T-helper 2 cell treated with Interferon-gamma antibody and Interleukin-4, amounts not matched to agents 5 μg/mL and 100 μg/mL, for 36 hours (primary cell): Measurements from ENCODE around the gene C4B.
A peak's percentile ranks its signal among the peaks of the same experiment; 100 is the strongest.
"Not testable (repeated sequence)": the region's sequence is repeated elsewhere in the genome, so short reads cannot be mapped to it uniquely, and the experiment has no call there.

Source experiments
- DNase-seq: peaks from one replicate; pipeline ENCODE4 v3.0.0; 2021; ENCODE audit warnings: low spot score
- H3K27ac Mint-ChIP-seq: one replicate; pipeline ENCODE4 v1.8.0; 2021; ENCODE audit warnings: mild to moderate bottlenecking, mixed read lengths
- H3K27me3 Mint-ChIP-seq: one replicate; pipeline ENCODE4 v1.8.0; 2021; ENCODE audit warnings: low read depth, mixed read lengths
- H3K36me3 Mint-ChIP-seq: one replicate; pipeline ENCODE4 v1.8.0; 2021; ENCODE audit warnings: low read depth, mixed read lengths
- H3K4me1 Mint-ChIP-seq: one replicate; pipeline ENCODE4 v1.8.0; 2021; ENCODE audit warnings: low read depth, mixed read lengths
- H3K4me3 Mint-ChIP-seq: one replicate; pipeline ENCODE4 v1.8.0; 2022; ENCODE audit warnings: mild to moderate bottlenecking, moderate library complexity, mixed read lengths
- H3K9me3 Mint-ChIP-seq: one replicate; pipeline ENCODE4 v1.8.0; 2021; ENCODE audit warnings: mixed read lengths

C4B gene

DNA sequence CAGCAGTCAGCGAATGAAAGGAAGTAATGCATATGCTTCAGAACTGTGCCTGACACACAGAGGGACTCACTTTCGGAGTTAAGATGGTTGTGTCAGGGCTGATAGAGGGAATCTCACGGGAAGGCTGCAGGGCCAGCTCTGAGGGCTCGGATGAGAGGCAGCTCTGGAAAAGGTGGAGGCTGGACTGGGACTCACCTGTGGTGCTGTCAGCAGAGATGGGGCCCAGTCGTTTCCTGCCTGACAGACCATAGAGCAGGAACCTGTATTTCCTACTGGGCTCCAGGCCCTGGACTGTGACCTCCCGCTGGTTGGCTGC is 32.9 kb downstream of the C4B start:
- DNase-seq: no peak
- no peak overlapping the region for H3K4me3 Mint-ChIP-seq
- no peaks in the 10 kb centered on the region for H3K4me1 Mint-ChIP-seq
- no peaks in the 10 kb centered on the region for H3K36me3 Mint-ChIP-seq
- no peak overlapping the region for H3K27ac Mint-ChIP-seq
- H3K27me3 Mint-ChIP-seq: peaks cover 7% of the 10 kb centered on the region
- H3K9me3 Mint-ChIP-seq: no peaks in the 10 kb centered on the region

DNA sequence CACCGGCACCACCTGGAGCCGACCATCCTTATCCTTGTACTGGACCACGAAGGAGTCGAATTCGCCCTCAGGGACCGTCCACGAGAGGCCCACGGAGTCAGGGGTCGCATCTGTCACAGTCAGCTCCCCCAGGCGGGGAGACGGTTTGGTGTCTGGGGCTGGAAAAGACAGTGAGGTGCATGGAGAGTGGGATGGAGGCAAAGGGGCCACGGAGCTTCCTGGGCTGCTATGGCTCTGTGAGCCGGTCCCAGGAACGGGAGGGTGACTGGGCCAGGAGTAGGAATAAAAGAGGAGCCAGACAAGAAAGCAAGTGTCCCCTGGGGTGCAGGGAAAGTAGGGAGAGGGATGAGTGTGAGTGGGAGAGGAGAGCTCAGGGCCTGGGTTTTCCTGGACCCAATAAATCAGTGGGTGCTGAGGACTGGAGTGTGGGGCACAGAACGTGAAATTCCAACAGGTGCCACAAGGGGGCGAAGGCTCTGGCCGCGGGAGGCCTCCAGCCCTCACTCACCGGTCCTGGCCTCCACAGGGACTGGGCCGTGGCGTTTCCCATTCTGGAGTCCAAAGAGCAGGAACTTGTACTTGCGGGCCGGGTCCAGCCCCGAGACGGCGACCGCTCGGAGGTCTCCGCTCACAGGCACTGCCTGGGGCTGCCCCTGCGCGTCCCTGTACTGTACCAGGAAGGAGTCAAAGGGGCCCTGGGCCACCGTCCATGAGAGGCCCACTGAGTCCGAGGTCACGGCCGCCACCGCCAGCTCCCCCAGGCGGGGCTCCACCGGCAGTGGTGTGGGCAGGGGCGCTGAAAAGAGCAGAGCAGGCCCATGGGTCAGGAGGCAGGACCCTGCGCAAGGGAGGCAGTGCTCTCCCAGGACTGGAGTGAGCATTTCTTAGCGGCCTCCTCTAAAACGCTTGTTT is 33.5 kb downstream of the C4B start:
- DNase-seq: peak; percentile 46
- H3K4me3 Mint-ChIP-seq: no peak overlapping the region

DNA sequence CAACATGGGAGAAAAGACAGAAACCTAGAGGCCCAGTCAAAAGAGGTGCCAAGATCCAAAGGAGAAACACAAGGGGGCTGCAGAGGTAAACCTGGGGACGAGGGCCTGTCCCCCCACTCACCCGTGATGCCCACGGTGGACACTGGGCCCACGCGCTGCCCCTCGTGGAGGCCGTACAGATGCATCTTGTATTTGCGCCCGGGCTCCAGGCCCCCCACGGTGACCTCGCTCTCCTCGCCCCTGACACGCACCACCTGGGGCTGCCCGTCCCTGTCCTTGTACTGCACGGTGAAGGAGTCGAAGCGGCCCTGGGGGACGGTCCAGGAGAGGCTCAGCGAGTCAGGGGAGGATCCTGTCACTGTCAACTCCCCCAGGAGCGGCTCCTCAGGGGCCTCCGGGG is 34.6 kb downstream of the C4B start:
- DNase-seq, H3K27ac Mint-ChIP-seq, H3K27me3 Mint-ChIP-seq, H3K4me3 Mint-ChIP-seq, H3K36me3 Mint-ChIP-seq, H3K4me1 Mint-ChIP-seq, H3K9me3 Mint-ChIP-seq: not testable (repeated sequence)

More for the DNA sequence above, 33.5 kb downstream of the C4B start:
- H3K27ac Mint-ChIP-seq: no peak overlapping the region
- no peaks in the 10 kb centered on the region for H3K4me1 Mint-ChIP-seq
- no peaks in the 10 kb centered on the region for H3K9me3 Mint-ChIP-seq
- H3K27me3 Mint-ChIP-seq: peaks cover 7% of the 10 kb centered on the region
- no peaks in the 10 kb centered on the region for H3K36me3 Mint-ChIP-seq

DNA sequence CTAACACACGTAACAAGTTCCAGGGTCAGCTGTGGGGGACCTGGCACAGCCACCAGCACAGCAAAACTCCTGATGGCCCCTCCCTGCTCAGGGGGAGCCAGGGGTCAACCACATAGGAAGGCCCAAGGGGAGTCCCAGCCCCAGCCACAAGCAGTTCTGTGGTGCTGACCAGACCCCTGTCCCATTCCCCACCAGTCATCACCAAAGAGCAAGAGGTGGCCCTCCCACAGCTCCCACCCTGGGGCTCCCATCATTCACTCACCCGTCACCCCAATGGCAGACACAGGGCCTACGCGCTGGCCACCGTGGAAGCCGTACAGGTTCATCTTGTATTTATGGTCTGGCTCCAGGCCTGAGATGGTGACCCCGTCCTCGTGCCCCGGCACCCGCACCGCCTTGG is 35.1 kb downstream of the C4B start:
- H3K27ac Mint-ChIP-seq, H3K4me1 Mint-ChIP-seq, H3K27me3 Mint-ChIP-seq, H3K36me3 Mint-ChIP-seq, H3K9me3 Mint-ChIP-seq, H3K4me3 Mint-ChIP-seq, DNase-seq: not testable (repeated sequence)

DNA sequence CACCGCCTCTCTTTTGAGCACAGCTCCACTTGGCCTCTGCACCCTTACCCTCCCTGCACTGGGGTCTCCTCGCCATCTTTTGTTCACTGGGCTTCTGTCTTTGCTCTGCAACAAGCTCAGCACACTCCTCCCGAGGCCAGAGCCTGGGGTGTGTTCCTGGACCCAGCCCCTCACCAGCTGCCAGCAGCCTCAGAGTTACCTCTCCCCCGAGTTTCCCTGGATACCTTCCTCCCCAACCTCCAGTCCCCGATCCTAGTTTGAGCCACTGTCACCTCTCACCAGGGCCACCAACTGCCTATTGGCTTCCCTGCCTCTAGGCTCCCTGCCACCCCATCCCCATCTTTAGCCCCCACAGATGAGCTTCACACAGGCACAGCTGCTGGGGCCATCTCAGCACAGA is 36.0 kb downstream of the C4B start:
- no peak for DNase-seq
- Mint-ChIP-seq H3K36me3 (no peaks in the 10 kb centered on the region), H3K9me3 (no peaks in the 10 kb centered on the region), H3K27me3 (peaks cover 7% of the 10 kb centered on the region), H3K4me3 (no peak overlapping the region), H3K27ac (no peak overlapping the region), H3K4me1 (no peaks in the 10 kb centered on the region)

DNA sequence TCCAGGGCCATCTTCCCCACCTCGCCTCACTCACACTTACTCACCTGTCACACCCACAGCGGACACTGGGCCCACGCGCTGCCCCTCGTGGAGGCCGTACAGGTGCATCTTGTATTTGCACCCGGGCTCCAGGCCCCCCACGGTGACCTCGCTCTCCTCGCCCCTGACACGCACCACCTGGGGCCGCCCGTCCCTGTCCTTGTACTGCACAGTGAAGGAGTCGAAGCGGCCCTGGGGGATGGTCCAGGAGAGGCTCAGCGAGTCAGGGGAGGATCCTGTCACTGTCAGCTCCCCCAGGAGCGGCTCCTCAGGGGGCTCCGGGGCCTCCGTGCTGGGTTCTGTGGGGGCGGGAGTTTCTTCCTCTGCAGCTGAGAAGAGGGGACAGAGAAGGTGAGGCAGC is 38.0 kb downstream of the C4B start:
- not testable (repeated sequence) for H3K4me1 Mint-ChIP-seq, H3K27ac Mint-ChIP-seq, H3K36me3 Mint-ChIP-seq, H3K27me3 Mint-ChIP-seq, H3K9me3 Mint-ChIP-seq, H3K4me3 Mint-ChIP-seq, DNase-seq

DNA sequence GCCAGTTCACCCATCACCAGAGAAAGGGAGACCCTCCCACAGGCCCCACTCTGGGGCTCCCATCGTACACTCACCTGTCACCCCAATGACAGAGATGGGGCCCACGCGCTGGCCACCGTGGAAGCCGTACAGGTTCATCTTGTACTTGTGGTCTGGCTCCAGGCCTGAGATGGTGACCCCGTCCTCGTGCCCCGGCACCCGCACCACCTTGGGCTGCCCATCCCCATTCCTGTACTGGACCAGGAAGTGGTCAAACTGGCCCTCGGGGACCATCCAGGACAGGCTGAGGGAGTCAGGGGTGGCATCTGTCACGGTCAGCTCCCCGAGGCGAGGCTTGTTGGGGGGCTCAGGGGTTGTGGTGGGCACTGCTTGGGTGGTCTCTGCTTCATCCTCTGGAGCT is 38.7 kb downstream of the C4B start:
- not testable (repeated sequence) for H3K27ac Mint-ChIP-seq, H3K4me3 Mint-ChIP-seq, H3K27me3 Mint-ChIP-seq, H3K4me1 Mint-ChIP-seq, H3K36me3 Mint-ChIP-seq, DNase-seq, H3K9me3 Mint-ChIP-seq

DNA sequence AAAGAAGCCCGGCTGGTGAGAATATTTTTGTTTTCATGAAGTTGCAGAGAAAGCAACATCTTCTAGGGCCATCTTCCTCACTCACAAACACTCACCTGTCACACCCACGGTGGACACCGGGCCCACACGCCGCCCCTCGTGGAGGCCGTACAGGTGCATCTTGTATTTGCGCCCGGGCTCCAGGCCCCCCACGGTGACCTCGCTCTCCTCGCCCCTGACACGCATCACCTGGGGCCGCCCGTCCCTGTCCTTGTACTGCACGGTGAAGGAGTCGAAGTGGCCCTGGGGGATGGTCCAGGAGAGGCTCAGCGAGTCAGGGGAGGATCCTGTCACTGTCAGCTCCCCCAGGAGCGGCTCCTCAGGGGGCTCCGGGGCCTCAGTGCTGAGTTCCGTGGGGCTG is 41.2 kb downstream of the C4B start:
- not testable (repeated sequence) for H3K4me1 Mint-ChIP-seq, H3K9me3 Mint-ChIP-seq, H3K27ac Mint-ChIP-seq, H3K36me3 Mint-ChIP-seq, H3K27me3 Mint-ChIP-seq, DNase-seq, H3K4me3 Mint-ChIP-seq

DNA sequence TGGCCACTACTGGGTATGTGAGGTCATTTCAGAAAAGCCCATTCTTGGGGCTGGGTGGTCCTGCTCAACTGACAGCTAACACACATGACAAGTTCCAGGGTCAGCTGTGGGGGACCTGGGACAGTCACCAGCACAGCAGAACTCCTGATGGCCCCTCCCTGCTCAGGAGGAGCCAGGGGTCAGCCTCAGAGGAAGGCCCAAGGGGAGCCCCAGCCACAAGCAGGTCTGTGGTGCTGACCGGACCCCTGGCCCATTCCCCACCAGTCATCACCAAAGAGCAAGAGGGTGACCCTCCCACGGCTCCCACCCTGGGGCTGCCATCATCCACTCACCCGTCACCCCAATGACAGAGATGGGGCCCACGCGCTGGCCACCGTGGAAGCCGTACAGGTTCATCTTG is 41.7 kb downstream of the C4B start:
- H3K27ac Mint-ChIP-seq: no peak overlapping the region
- H3K27me3 Mint-ChIP-seq: peaks cover 3% of the 10 kb centered on the region
- DNase-seq: no peak
- no peaks in the 10 kb centered on the region for H3K36me3 Mint-ChIP-seq
- no peak overlapping the region for H3K4me3 Mint-ChIP-seq
- no peaks in the 10 kb centered on the region for H3K4me1 Mint-ChIP-seq
- no peaks in the 10 kb centered on the region for H3K9me3 Mint-ChIP-seq

DNA sequence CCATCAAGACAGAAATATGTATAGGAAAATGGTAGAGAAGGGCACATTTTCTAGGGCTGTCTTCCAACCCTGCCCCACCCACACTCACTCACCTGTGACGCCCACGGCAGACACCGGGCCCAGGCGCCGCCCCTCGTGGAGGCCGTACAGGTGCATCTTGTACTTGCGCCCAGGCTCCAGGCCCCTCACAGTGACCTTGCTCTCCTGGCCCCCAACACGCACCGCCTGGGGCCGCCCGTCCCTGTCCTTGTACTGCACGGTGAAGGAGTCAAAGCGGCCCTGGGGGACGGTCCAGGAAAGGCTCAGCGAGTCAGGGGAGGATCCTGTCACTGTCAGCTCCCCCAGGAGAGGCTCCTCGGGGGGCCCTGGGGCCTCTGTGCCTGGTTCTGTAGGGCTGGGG is 43.4 kb downstream of the C4B start:
- Mint-ChIP-seq H3K27ac (no peak overlapping the region), H3K9me3 (no peaks in the 10 kb centered on the region), H3K27me3 (no peaks in the 10 kb centered on the region), H3K4me3 (no peak overlapping the region), H3K36me3 (no peaks in the 10 kb centered on the region), H3K4me1 (no peaks in the 10 kb centered on the region)
- no peak for DNase-seq

DNA sequence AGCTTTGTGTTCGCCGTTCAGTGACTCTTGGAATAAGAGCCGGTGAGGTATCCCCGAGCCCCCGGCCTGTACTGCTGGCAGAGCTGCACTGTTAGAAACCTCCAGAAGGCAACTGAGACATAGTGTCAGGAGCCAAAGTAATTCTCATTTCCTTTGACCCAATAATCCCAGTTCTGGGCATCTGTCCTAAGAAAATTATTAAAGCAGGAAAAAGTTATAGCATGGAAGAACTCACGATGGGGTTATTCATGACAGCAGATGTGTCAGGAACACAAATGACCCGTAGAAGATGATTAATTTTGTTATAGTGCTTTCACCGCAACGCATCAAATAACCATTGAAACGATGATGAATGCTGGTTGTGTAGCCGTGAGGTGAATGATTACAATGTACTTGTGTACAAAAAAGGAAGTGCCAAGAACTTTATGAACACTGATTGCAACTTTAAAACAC is 43.9 kb downstream of the C4B start:
- Mint-ChIP-seq H3K27ac (no peak overlapping the region), H3K36me3 (no peaks in the 10 kb centered on the region), H3K4me1 (no peaks in the 10 kb centered on the region), H3K27me3 (no peaks in the 10 kb centered on the region), H3K9me3 (no peaks in the 10 kb centered on the region), H3K4me3 (no peak overlapping the region)
- no peak for DNase-seq

DNA sequence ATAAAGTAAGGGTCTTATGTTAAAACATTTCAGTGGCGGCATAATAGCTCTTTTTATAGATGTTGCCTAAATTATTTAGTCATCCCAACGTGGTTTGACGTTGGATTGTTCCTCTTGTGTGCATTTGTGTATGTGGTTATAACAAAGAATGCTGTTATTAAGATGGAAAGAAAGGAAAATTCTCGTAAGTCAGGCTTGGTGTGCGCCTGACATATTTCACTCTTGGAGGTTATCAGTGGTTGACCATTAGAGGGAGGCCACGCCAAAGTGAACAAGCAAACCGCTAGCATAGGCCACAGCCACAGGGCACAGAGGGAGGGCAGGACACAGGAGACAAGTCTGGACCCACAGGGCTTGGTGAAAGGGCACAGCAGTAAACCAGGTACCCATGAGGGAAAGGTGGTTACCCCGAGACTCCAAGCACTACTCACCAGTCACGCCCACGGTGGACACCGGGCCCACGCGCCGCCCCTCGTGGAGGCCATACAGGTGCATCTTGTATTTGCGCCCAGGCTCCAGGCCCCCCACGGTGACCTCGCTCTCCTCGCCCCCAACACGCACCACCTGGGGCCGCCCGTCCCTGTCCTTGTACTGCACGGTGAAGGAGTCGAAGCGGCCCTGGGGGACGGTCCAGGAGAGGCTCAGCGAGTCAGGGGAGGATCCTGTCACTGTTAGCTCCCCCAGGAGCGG is 46.5 kb downstream of the C4B start:
- peaks cover 4% of the 10 kb centered on the region for H3K4me1 Mint-ChIP-seq
- no peaks in the 10 kb centered on the region for H3K36me3 Mint-ChIP-seq
- H3K4me3 Mint-ChIP-seq: no peak overlapping the region
- no peaks in the 10 kb centered on the region for H3K9me3 Mint-ChIP-seq
- peaks cover 2% of the 10 kb centered on the region for H3K27me3 Mint-ChIP-seq
- H3K27ac Mint-ChIP-seq: no peak overlapping the region
- no peak for DNase-seq

DNA sequence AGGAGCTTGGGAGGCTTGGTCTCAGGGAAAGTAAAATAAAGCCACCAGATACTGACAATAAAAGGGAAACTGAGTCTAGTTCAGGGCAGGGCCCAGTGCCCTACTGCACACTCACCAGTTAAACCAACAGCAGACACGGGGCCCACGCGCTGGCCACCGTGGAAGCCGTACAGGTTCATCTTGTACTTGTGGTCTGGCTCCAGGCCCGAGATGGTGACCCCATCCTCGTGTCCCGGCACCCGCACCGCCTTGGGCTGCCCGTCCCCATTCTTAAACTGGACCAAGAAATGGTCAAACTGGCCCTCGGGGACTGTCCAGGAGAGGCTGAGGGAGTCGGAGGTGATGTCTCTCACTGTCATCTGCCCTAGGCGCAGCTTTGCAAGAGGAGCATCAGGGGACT is 50.1 kb downstream of the C4B start:
- Mint-ChIP-seq H3K4me1 (peaks cover 4% of the 10 kb centered on the region), H3K4me3 (no peak overlapping the region), H3K27me3 (peaks cover 2% of the 10 kb centered on the region), H3K9me3 (no peaks in the 10 kb centered on the region), H3K27ac (no peak overlapping the region), H3K36me3 (no peaks in the 10 kb centered on the region)
- no peak for DNase-seq

DNA sequence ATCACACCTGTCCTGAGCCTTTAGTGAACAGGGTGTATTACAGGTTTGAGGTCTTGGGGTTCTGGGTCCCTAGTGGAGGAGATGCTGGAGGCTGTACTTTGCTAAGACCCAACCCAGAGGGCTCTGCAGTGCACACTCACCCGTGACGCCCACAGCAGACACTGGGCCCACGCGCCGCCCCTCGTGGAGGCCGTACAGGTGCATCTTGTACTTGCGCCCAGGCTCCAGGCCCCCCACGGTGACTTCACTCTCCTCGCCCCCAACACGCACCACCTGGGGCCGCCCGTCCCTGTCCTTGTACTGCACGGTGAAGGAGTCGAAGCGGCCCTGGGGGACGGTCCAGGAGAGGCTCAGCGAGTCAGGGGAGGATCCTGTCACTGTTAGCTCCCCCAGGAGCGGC is 52.9 kb downstream of the C4B start:
- not testable (repeated sequence) for DNase-seq, H3K4me1 Mint-ChIP-seq, H3K27ac Mint-ChIP-seq, H3K4me3 Mint-ChIP-seq, H3K9me3 Mint-ChIP-seq, H3K27me3 Mint-ChIP-seq, H3K36me3 Mint-ChIP-seq

DNA sequence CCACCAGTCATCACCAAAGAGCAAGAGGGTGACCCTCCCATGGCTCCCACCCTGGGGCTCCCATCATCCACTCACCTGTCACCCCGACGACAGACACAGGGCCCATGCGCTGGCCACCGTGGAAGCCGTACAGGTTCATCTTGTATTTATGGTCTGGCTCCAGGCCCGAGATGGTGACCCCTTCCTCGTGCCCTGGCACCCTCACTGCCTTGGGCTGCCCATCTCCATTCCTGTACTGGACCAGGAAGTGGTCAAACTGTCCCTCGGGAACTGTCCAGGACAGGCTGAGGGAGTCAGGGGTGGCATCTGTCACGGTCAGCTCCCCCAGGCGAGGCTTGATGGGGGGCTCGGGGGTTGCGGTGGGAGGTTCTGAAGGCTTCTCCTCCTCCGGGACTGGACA is 53.7 kb downstream of the C4B start:
- H3K36me3 Mint-ChIP-seq, DNase-seq, H3K27ac Mint-ChIP-seq, H3K9me3 Mint-ChIP-seq, H3K4me1 Mint-ChIP-seq, H3K4me3 Mint-ChIP-seq, H3K27me3 Mint-ChIP-seq: not testable (repeated sequence)
